HCT116 (cell line): ENCODE data around the gene ALK. TPM values are rescaled to one million over a fixed set of nuclear protein-coding genes. Genes with fewer than 3 reads are reported as not detected.

Source experiments
- ATAC-seq: fragments of 200-7000 bp; cut with Tn5 transposase; 2 replicates; pipeline ENCODE4 v1.9.1; 2020; ENCODE audit warnings: mild to moderate bottlenecking, moderate library complexity
- BruUV-seq: library from RNA; stranded (reverse); fragments of 400-500 nt; replicated peaks from 2 replicates; lab custom pipeline; 2021; lab: Mats Ljungman, UMichigan
- CTCF ChIA-PET: fragments of 300-600 bp; sonication (Branson Sonifier 250); formaldehyde crosslinking; loops from one replicate; lab custom pipeline; 2021; ENCODE audit warnings: antibody characterized with exemption; lab: Charles Lee
- POLR2A ChIA-PET: fragments of 300-600, 350-600 bp; sonication (Branson Sonifier 250); formaldehyde crosslinking; loops from one replicate; lab custom pipeline; 2021; ENCODE audit warnings: antibody characterized with exemption; lab: Charles Lee
- RAD21 ChIA-PET, 2 experiments: fragments of 300-600 bp; sonication (Branson Sonifier 250); formaldehyde crosslinking; loops; one replicate each; lab custom pipeline; 2023; ENCODE audit warnings: low total read pairs in 2 of 2; ENCODE audit not compliant: uncharacterized antibody in 2 of 2, unreplicated experiment in 2 of 2, low non-redundant PET in 1 of 2; lab: Charles Lee
- DNase-seq: peaks from one replicate; pipeline ENCODE4 v3.0.0-alpha.2; 2010; ENCODE audit warnings: low read depth, low spot score
- H2AFZ ChIP-seq: fragments of 200-600 bp; shearing (Covaris generic), sonication (generic); 2 replicates; pipeline ENCODE4 v1.6.1; 2017; ENCODE audit warnings: low read depth, mixed run types, mixed read lengths, antibody characterized with exemption, low read length; ENCODE audit not compliant: poor library complexity, severe bottlenecking
- H3K27ac ChIP-seq: 2 replicates; pipeline ENCODE4 v1.5.1; 2012; ENCODE audit warnings: low read depth, low read length
- H3K27me3 ChIP-seq: fragments of 200-600 bp; sonication (generic); 2 replicates; pipeline ENCODE4 v1.6.1; 2016; ENCODE audit warnings: mixed run types, low read length, mixed read lengths; ENCODE audit not compliant: insufficient read depth
- H3K36me3 ChIP-seq, 2 experiments: fragments of 200-500 bp in 1 of 2; fragments of 200-600 bp in 1 of 2; sonication (Bioruptor generic) in 1 of 2; sonication (generic) in 1 of 2; 2 replicates each; pipeline versions ENCODE4 v1.5.1 to v1.6.1; 2014 to 2016; ENCODE audit warnings: low read length in 2 of 2, inconsistent platforms in 1 of 2, mixed read lengths in 1 of 2, mixed run types in 1 of 2; ENCODE audit not compliant: insufficient read depth in 2 of 2, control insufficient read depth in 1 of 2
- H3K4me1 ChIP-seq, 2 experiments: fragments of 200-600 bp in 1 of 2; sonication (generic) in 1 of 2; 2 replicates each; pipeline versions ENCODE4 v1.5.1 to v1.6.1; 2012 to 2017; ENCODE audit warnings: low read length in 2 of 2, inconsistent platforms in 1 of 2, mild to moderate bottlenecking in 1 of 2, mixed read lengths in 1 of 2, mixed run types in 1 of 2, moderate library complexity in 1 of 2; ENCODE audit not compliant: insufficient read depth in 2 of 2, control insufficient read depth in 1 of 2
- H3K4me2 ChIP-seq: fragments of 200-600 bp; sonication (generic); 2 replicates; pipeline ENCODE4 v1.6.1; 2017; ENCODE audit warnings: mixed run types, low read length, mixed read lengths
- H3K4me3 ChIP-seq, 2 experiments: fragments of 200-600 bp in 1 of 2; sonication (generic) in 1 of 2; replicated peaks in 1 of 2; 2 replicates each; pipeline ENCODE4 v1.5.1; 2011 to 2016; ENCODE audit warnings: low read length in 2 of 2, control low read depth in 1 of 2, low read depth in 1 of 2, mild to moderate bottlenecking in 1 of 2, mixed read lengths in 1 of 2, mixed run types in 1 of 2
- H3K79me2 ChIP-seq: fragments of 200-600 bp; sonication (generic); 2 replicates; pipeline ENCODE4 v1.6.1; 2017; ENCODE audit warnings: mild to moderate bottlenecking, mixed run types, low read length, moderate library complexity, mixed read lengths; ENCODE audit not compliant: insufficient read depth
- H3K9ac ChIP-seq: fragments of 200-600 bp; sonication (generic); 2 replicates; pipeline ENCODE4 v1.6.1; 2016; ENCODE audit warnings: low read length, mixed read lengths
- H3K9me2 ChIP-seq: fragments of 200-600 bp; sonication (generic), shearing (Covaris generic); 2 replicates; pipeline ENCODE4 v1.6.1; 2017; ENCODE audit warnings: mixed run types, mild to moderate bottlenecking, moderate library complexity; ENCODE audit not compliant: insufficient read depth
- H3K9me3 ChIP-seq, 2 experiments: fragments of 200-500 bp in 1 of 2; fragments of 200-600 bp in 1 of 2; sonication (Bioruptor generic) in 1 of 2; sonication (generic) in 1 of 2; 2 replicates each; pipeline ENCODE4 v1.6.1; 2014 to 2017; ENCODE audit warnings: low read length in 2 of 2, mixed read lengths in 2 of 2, inconsistent platforms in 1 of 2, low read depth in 1 of 2, mild to moderate bottlenecking in 1 of 2, mixed run types in 1 of 2, moderate library complexity in 1 of 2; ENCODE audit not compliant: control insufficient read depth in 1 of 2, insufficient read depth in 1 of 2
- H4K20me1 ChIP-seq: fragments of 200-600 bp; sonication (generic), shearing (Covaris generic); 2 replicates; pipeline ENCODE4 v1.6.1; 2017; ENCODE audit warnings: mixed run types, mild to moderate bottlenecking, moderate library complexity; ENCODE audit not compliant: insufficient read depth
- EZH2 ChIP-seq: fragments of 200-600 bp; sonication (generic); IDR thresholded peaks from 2 replicates; pipeline ENCODE4 v1.6.1; 2017; ENCODE audit warnings: antibody characterized with exemption, mixed run types
- JUND ChIP-seq: IDR thresholded peaks from 2 replicates; pipeline ENCODE4 v1.6.1; 2012
- POLR2AphosphoS5 ChIP-seq: IDR thresholded peaks from 2 replicates; pipeline ENCODE4 v1.6.1; 2011; ENCODE audit warnings: mild to moderate bottlenecking, low read depth, low read length, moderate library complexity
- RAD21 ChIP-seq: IDR thresholded peaks from 2 replicates; pipeline ENCODE4 v1.6.1; 2012; ENCODE audit warnings: low read depth, mild to moderate bottlenecking
- SIN3A ChIP-seq: IDR thresholded peaks from 2 replicates; pipeline ENCODE4 v1.6.1; 2012; ENCODE audit warnings: low read depth
- SP1 ChIP-seq: IDR thresholded peaks from 2 replicates; pipeline ENCODE4 v1.6.1; 2012; ENCODE audit warnings: low read depth
- ZFX ChIP-seq: fragments of 450-650 bp; IDR thresholded peaks from 2 replicates; pipeline ENCODE4 v1.6.1; 2017
- ZNF274 ChIP-seq: fragments of 200-500 bp; sonication (Bioruptor generic); IDR thresholded peaks from 2 replicates; pipeline ENCODE4 v1.6.1; 2014; ENCODE audit warnings: mild to moderate bottlenecking, low read depth, low read length, inconsistent platforms
- intact Hi-C: fragments of 100-400 bp; cut with micrococcal nuclease; formaldehyde crosslinking; loops from 2 replicates; pipeline ENCODE4 v1.10.0; 2022
- total RNA-seq: library from RNA; stranded (reverse); gene quantifications from one replicate; pipeline ENCODE4 v1.2.1, GENCODE V29; 2021; ENCODE audit not compliant: unreplicated experiment
- TF ChIP-seq, protein P1 (sequence below): IDR thresholded peaks from 2 replicates; pipeline ENCODE4 v1.6.1; 2011; ENCODE audit warnings: mild to moderate bottlenecking, low read length, moderate library complexity; ENCODE audit not compliant: insufficient replicate concordance; ENCODE audit errors: extremely low read depth
- TF ChIP-seq, protein P2 (sequence below), 3 experiments: fragments of 200-600 bp in 1 of 3; sonication (generic) in 1 of 3; IDR thresholded peaks in 2 of 3; conservative IDR thresholded peaks in 1 of 3; 2 replicates each; pipeline ENCODE4 v1.5.1; 2012 to 2017; ENCODE audit warnings: low read depth in 2 of 3, low read length in 2 of 3, antibody characterized with exemption in 1 of 3, borderline replicate concordance in 1 of 3, control low read depth in 1 of 3, mild to moderate bottlenecking in 1 of 3, mixed read lengths in 1 of 3, mixed run types in 1 of 3, moderate library complexity in 1 of 3; ENCODE audit not compliant: insufficient read depth in 1 of 3

Gene ALK
- total RNA-seq, 1 experiment from 2014 or later: not detected

DNA sequence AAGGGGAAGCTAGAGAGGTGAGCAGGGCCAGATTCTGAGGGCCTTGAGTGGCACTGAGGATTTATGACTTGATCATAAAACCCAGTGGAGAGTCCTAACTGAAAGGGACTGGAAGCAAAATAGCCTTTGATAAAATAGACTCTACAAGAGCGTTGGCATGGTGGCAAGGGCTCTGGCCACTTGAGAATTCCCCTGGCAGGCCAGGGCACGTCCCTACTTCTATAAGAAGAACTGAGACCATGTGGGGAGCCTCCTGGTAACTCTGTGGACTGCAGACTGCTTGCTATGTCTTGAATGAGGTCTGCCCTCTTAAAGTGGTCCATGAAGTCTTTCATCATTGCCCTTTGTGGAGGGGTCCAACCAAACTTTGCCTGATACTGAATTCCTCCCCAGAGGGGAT is 324.8 kb downstream of the ALK start:
- no peaks in the 10 kb centered on the region for H4K20me1 ChIP-seq
- H3K4me3 ChIP-seq: no peak overlapping the region
- H3K9me3 ChIP-seq: no peaks in the 10 kb centered on the region
- ChIA-PET RAD21 (no interaction called here), CTCF (no interaction called here), POLR2A (no interaction called here)
- no peak for DNase-seq
- TF ChIP-seq EZH2 (no peak), ZNF274 (no peak), JUND (no peak), SIN3A (no peak), RAD21 (no peak), SP1 (no peak), POLR2AphosphoS5 (no peak), ZFX (no peak)
- TF ChIP-seq, protein P1, sequence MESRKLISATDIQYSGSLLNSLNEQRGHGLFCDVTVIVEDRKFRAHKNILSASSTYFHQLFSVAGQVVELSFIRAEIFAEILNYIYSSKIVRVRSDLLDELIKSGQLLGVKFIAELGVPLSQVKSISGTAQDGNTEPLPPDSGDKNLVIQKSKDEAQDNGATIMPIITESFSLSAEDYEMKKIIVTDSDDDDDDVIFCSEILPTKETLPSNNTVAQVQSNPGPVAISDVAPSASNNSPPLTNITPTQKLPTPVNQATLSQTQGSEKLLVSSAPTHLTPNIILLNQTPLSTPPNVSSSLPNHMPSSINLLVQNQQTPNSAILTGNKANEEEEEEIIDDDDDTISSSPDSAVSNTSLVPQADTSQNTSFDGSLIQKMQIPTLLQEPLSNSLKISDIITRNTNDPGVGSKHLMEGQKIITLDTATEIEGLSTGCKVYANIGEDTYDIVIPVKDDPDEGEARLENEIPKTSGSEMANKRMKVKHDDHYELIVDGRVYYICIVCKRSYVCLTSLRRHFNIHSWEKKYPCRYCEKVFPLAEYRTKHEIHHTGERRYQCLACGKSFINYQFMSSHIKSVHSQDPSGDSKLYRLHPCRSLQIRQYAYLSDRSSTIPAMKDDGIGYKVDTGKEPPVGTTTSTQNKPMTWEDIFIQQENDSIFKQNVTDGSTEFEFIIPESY: no peak
- TF ChIP-seq, protein P2, sequence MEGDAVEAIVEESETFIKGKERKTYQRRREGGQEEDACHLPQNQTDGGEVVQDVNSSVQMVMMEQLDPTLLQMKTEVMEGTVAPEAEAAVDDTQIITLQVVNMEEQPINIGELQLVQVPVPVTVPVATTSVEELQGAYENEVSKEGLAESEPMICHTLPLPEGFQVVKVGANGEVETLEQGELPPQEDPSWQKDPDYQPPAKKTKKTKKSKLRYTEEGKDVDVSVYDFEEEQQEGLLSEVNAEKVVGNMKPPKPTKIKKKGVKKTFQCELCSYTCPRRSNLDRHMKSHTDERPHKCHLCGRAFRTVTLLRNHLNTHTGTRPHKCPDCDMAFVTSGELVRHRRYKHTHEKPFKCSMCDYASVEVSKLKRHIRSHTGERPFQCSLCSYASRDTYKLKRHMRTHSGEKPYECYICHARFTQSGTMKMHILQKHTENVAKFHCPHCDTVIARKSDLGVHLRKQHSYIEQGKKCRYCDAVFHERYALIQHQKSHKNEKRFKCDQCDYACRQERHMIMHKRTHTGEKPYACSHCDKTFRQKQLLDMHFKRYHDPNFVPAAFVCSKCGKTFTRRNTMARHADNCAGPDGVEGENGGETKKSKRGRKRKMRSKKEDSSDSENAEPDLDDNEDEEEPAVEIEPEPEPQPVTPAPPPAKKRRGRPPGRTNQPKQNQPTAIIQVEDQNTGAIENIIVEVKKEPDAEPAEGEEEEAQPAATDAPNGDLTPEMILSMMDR (IDR thresholded peaks at IDR 0.05 in 2 of 3, conservative IDR thresholded peaks at IDR 0.05 in 1 of 3; ENCODE audit: borderline replicate concordance in 1 of 3, insufficient read depth in 1 of 3, low read depth in 2 of 3, low read length in 2 of 3): no peak
- H3K9ac ChIP-seq: no peak overlapping the region
- H3K27me3 ChIP-seq: peaks cover 24% of the 10 kb centered on the region
- no peak overlapping the region for H3K27ac ChIP-seq
- ATAC-seq: no peak
- H3K79me2 ChIP-seq: no peaks in the 10 kb centered on the region
- no peaks in the 10 kb centered on the region for H3K4me1 ChIP-seq
- intact Hi-C loops: no loop called here
- no TSS peak for BruUV-seq
- no peak overlapping the region for H2AFZ ChIP-seq
- no peak overlapping the region for H3K4me2 ChIP-seq
- no peaks in the 10 kb centered on the region for H3K36me3 ChIP-seq
- H3K9me2 ChIP-seq: no peaks in the 10 kb centered on the region
